SK-N-SH treated with all-trans-retinoic acid at 6 μM for 48 hours (cell line): Measurements from ENCODE around the gene TMEM94.

ENCODE experiments used
- ATAC-seq: fragments of 200-7000 bp; cut with Tn5 transposase; 3 replicates; pipeline ENCODE4 v1.9.1; 2020; ENCODE audit warnings: mild to moderate bottlenecking, moderate library complexity
- ARNTL ChIP-seq: fragments of 450-650 bp; formaldehyde crosslinking; IDR thresholded peaks from 2 replicates; pipeline ENCODE4 v1.5.0; 2020; ENCODE audit warnings: low read depth, mild to moderate bottlenecking, moderate library complexity, borderline replicate concordance
- BACH2 ChIP-seq: fragments of 250-450 bp; sonication (Bioruptor Pico); IDR thresholded peaks from 2 replicates; pipeline ENCODE4 v1.9.0; 2021; ENCODE audit warnings: mild to moderate bottlenecking, borderline replicate concordance
- CSDC2 ChIP-seq: fragments of 250-450 bp; sonication (Bioruptor Pico); IDR thresholded peaks from 2 replicates; pipeline ENCODE4 v1.5.0; 2020; ENCODE audit warnings: mild to moderate bottlenecking, moderate library complexity
- ESRRG ChIP-seq: fragments of 250-450 bp; sonication (Bioruptor Pico); IDR thresholded peaks from 2 replicates; pipeline ENCODE4 v1.6.1; 2021; ENCODE audit warnings: mild to moderate bottlenecking
- GLIS3 ChIP-seq: fragments of 250-450 bp; sonication (Bioruptor Pico); IDR thresholded peaks from 2 replicates; pipeline ENCODE4 v1.5.0; 2020; ENCODE audit warnings: mild to moderate bottlenecking, moderate library complexity
- ISL1 ChIP-seq: fragments of 250-450 bp; sonication (Bioruptor Pico); IDR thresholded peaks from 2 replicates; pipeline ENCODE4 v2.1.2; 2022; ENCODE audit warnings: mild to moderate bottlenecking, moderate library complexity
- OSR1 ChIP-seq: fragments of 250-450 bp; sonication (Bioruptor Pico); IDR thresholded peaks from 2 replicates; pipeline ENCODE4 v1.8.0; 2022; ENCODE audit warnings: moderate library complexity, mild to moderate bottlenecking, inconsistent platforms
- PPARA ChIP-seq: fragments of 250-450 bp; sonication (Bioruptor Pico); IDR thresholded peaks from 2 replicates; pipeline ENCODE4 v1.5.0; 2020; ENCODE audit warnings: mild to moderate bottlenecking, borderline replicate concordance
- RARB ChIP-seq: fragments of 250-450 bp; sonication (Bioruptor Pico); IDR thresholded peaks from 2 replicates; pipeline ENCODE4 v1.8.0; 2021; ENCODE audit warnings: mild to moderate bottlenecking, moderate library complexity
- SNAI2 ChIP-seq: fragments of 250-450 bp; sonication (Bioruptor Pico); IDR thresholded peaks from 2 replicates; pipeline ENCODE4 v1.5.0; 2020; ENCODE audit warnings: mild to moderate bottlenecking, moderate library complexity
- TCF4 ChIP-seq: fragments of 250-450 bp; sonication (Bioruptor Pico); IDR thresholded peaks from 2 replicates; pipeline ENCODE4 v1.8.0; 2021; ENCODE audit warnings: mild to moderate bottlenecking, moderate library complexity, borderline replicate concordance
- TOX ChIP-seq: fragments of 250-450 bp; sonication (Bioruptor Pico); IDR thresholded peaks from 2 replicates; pipeline ENCODE4 v1.8.0; 2021; ENCODE audit warnings: mild to moderate bottlenecking, moderate library complexity, borderline replicate concordance
- ZC3H10 ChIP-seq: fragments of 250-450 bp; sonication (Bioruptor Pico); IDR thresholded peaks from 2 replicates; pipeline ENCODE4 v1.5.1; 2021; ENCODE audit warnings: mild to moderate bottlenecking, moderate library complexity
- ZFP3 ChIP-seq: fragments of 250-450 bp; sonication (Bioruptor Pico); IDR thresholded peaks from 2 replicates; pipeline ENCODE4 v1.5.0; 2020; ENCODE audit warnings: mild to moderate bottlenecking, moderate library complexity
- ZFP30 ChIP-seq: fragments of 450-650 bp; formaldehyde crosslinking; IDR thresholded peaks from 2 replicates; pipeline ENCODE4 v1.5.0; 2022; ENCODE audit warnings: mild to moderate bottlenecking, moderate library complexity
- ZNF565 ChIP-seq: fragments of 450-650 bp; formaldehyde crosslinking; conservative IDR thresholded peaks from 2 replicates; pipeline ENCODE4 v1.5.0; 2020; ENCODE audit warnings: low read depth, mild to moderate bottlenecking, moderate library complexity
- ZNF70 ChIP-seq: fragments of 450-650 bp; formaldehyde crosslinking; IDR thresholded peaks from 2 replicates; pipeline ENCODE4 v1.5.0; 2020; ENCODE audit warnings: mild to moderate bottlenecking, moderate library complexity
- ZNF8 ChIP-seq: fragments of 450-650 bp; formaldehyde crosslinking; IDR thresholded peaks from 2 replicates; pipeline ENCODE4 v1.5.0; 2020; ENCODE audit warnings: mild to moderate bottlenecking, moderate library complexity
- TF ChIP-seq, protein P1 (sequence below): fragments of 250-450 bp; sonication (Bioruptor Pico); IDR thresholded peaks from 2 replicates; pipeline ENCODE4 v1.5.1; 2021; ENCODE audit warnings: mild to moderate bottlenecking, moderate library complexity
- TF ChIP-seq, protein P2 (sequence below): fragments of 250-450 bp; sonication (Bioruptor Pico); IDR thresholded peaks from 2 replicates; pipeline ENCODE4 v1.8.0; 2021; ENCODE audit warnings: low read depth, mild to moderate bottlenecking, moderate library complexity, borderline replicate concordance
- TF ChIP-seq, protein P3 (sequence below): fragments of 250-450 bp; sonication (Bioruptor Pico); IDR thresholded peaks from 2 replicates; pipeline ENCODE4 v1.5.0; 2020; ENCODE audit warnings: mild to moderate bottlenecking, moderate library complexity
- TF ChIP-seq, protein P4 (sequence below): fragments of 250-450 bp; sonication (Bioruptor Pico); IDR thresholded peaks from 2 replicates; pipeline ENCODE4 v1.5.1; 2020; ENCODE audit warnings: low read depth, mild to moderate bottlenecking, moderate library complexity

TMEM94 gene

DNA sequence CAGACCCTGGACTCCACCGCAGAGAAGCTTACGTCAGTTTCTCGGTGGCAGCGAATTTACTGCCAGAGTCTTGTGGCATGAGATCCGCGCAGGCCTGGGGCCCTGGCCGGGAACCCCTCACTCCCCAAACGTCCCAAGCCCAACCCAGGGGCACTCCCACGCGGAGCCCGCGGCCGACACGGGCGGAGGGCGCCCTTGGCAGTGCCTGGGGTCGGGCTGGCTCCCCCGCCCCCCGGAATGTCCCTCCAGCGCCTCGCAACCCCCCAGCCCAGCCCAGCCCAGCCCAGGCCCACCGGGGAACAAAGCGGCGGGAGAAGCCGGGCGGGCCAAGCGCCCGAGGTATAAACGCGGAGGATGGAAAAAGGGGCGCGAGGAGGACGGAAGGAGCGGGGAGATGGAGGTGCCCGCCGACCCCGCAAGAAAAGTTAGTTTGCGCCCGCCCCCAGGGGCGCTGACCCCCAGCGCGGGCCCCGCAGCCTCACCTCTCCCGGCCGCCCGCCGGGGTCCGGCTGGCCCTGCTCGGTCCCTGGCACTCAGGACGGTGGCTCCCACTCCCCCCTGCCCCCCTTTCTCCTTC is 58.6 kb downstream of the TMEM94 start:
- ATAC-seq = peak; percentile 7
- TF ChIP-seq, protein P1, sequence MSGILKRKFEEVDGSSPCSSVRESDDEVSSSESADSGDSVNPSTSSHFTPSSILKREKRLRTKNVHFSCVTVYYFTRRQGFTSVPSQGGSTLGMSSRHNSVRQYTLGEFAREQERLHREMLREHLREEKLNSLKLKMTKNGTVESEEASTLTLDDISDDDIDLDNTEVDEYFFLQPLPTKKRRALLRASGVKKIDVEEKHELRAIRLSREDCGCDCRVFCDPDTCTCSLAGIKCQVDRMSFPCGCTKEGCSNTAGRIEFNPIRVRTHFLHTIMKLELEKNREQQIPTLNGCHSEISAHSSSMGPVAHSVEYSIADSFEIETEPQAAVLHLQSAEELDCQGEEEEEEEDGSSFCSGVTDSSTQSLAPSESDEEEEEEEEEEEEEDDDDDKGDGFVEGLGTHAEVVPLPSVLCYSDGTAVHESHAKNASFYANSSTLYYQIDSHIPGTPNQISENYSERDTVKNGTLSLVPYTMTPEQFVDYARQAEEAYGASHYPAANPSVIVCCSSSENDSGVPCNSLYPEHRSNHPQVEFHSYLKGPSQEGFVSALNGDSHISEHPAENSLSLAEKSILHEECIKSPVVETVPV (CRISPR knock-in tag) = no peak
- TF ChIP-seq CSDC2 (CRISPR knock-in tag) (no peak), ARNTL (no peak), TOX (no peak), ZFP3 (no peak), ESRRG (CRISPR knock-in tag) (no peak), ISL1 (CRISPR knock-in tag) (no peak), ZNF565 (CRISPR knock-in tag) (no peak), OSR1 (CRISPR knock-in tag) (no peak), TCF4 (CRISPR knock-in tag) (no peak), SNAI2 (CRISPR knock-in tag) (no peak), ZNF8 (CRISPR knock-in tag) (no peak), ZNF70 (CRISPR knock-in tag) (no peak), PPARA (CRISPR knock-in tag) (no peak), GLIS3 (CRISPR knock-in tag) (no peak), ZFP30 (CRISPR knock-in tag) (no peak), RARB (CRISPR knock-in tag) (no peak)
- TF ChIP-seq, protein P2, sequence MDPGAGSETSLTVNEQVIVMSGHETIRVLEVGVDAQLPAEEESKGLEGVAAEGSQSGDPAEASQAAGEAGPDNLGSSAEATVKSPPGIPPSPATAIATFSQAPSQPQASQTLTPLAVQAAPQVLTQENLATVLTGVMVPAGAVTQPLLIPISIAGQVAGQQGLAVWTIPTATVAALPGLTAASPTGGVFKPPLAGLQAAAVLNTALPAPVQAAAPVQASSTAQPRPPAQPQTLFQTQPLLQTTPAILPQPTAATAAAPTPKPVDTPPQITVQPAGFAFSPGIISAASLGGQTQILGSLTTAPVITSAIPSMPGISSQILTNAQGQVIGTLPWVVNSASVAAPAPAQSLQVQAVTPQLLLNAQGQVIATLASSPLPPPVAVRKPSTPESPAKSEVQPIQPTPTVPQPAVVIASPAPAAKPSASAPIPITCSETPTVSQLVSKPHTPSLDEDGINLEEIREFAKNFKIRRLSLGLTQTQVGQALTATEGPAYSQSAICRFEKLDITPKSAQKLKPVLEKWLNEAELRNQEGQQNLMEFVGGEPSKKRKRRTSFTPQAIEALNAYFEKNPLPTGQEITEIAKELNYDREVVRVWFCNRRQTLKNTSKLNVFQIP (CRISPR knock-in tag) = no peak
- TF ChIP-seq, protein P3, sequence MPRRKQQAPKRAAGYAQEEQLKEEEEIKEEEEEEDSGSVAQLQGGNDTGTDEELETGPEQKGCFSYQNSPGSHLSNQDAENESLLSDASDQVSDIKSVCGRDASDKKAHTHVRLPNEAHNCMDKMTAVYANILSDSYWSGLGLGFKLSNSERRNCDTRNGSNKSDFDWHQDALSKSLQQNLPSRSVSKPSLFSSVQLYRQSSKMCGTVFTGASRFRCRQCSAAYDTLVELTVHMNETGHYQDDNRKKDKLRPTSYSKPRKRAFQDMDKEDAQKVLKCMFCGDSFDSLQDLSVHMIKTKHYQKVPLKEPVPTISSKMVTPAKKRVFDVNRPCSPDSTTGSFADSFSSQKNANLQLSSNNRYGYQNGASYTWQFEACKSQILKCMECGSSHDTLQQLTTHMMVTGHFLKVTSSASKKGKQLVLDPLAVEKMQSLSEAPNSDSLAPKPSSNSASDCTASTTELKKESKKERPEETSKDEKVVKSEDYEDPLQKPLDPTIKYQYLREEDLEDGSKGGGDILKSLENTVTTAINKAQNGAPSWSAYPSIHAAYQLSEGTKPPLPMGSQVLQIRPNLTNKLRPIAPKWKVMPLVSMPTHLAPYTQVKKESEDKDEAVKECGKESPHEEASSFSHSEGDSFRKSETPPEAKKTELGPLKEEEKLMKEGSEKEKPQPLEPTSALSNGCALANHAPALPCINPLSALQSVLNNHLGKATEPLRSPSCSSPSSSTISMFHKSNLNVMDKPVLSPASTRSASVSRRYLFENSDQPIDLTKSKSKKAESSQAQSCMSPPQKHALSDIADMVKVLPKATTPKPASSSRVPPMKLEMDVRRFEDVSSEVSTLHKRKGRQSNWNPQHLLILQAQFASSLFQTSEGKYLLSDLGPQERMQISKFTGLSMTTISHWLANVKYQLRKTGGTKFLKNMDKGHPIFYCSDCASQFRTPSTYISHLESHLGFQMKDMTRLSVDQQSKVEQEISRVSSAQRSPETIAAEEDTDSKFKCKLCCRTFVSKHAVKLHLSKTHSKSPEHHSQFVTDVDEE = no peak

DNA sequence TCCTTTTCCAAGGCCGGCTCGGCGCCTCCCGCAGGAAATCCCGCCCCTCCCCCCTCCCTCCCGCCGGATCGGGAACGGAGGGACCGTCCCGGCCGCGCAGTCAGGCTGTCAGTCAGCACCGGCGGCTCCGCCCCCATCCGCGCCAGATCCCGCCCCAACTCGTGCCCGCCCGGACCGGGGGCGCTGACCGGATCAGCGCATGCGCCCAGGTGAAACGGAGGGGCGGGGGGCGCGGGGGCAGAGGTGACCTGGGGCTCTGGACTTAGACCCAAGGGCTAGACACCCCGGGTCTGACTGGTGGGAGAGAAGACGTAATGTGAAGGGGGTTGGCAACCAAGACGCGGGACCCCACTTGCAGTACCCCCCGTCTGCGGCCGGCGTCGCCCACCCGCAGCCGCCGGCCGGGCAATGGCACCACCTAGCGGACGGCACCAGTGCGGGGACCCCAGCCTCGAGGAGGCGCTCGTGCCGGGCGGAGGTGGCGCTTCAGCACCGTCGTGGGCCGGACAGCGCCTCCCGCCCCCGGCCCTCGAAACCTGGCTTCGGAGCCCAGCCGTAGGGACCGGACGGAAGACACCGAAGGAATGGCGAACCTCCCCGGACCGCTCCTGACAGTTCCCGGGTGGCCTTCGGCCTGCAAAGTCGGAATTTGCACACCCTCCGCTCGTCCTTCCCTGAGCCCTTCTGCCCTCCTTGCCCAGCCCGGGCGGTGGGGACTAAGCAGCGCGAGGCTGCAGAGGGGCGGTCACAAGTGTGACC is 59.2 kb downstream of the TMEM94 start, which contains the start of gene CASKIN2:
Gene CASKIN2, minus strand, starts transcription at position 42 of the 759 bp plus-strand sequence. CDS start 1,733 bp downstream, outside the sequence.
- ATAC-seq = peak; percentile 82
- TF ChIP-seq ESRRG (CRISPR knock-in tag) (no peak), ZC3H10 (CRISPR knock-in tag) (no peak), SNAI2 (CRISPR knock-in tag) (peak; percentile 84; the same call in 1 of the 2 replicates), PPARA (CRISPR knock-in tag) (no peak), ARNTL (peak; percentile 55; the same call in 1 of the 2 replicates), ZNF70 (CRISPR knock-in tag) (no peak), ISL1 (CRISPR knock-in tag) (no peak), ZNF8 (CRISPR knock-in tag) (0 out of 2 replicates have a peak, but pooled peaks have one; percentile 40), CSDC2 (CRISPR knock-in tag) (peak; percentile 94; the same call in 1 of the 2 replicates), RARB (CRISPR knock-in tag) (no peak), OSR1 (CRISPR knock-in tag) (no peak), TCF4 (CRISPR knock-in tag) (no peak), BACH2 (CRISPR knock-in tag) (no peak), ZNF565 (CRISPR knock-in tag) (no peak), ZFP30 (CRISPR knock-in tag) (peak; percentile 48; the same call in 1 of the 2 replicates), TOX (no peak), ZFP3 (peak; percentile 60)
- TF ChIP-seq, protein P4, sequence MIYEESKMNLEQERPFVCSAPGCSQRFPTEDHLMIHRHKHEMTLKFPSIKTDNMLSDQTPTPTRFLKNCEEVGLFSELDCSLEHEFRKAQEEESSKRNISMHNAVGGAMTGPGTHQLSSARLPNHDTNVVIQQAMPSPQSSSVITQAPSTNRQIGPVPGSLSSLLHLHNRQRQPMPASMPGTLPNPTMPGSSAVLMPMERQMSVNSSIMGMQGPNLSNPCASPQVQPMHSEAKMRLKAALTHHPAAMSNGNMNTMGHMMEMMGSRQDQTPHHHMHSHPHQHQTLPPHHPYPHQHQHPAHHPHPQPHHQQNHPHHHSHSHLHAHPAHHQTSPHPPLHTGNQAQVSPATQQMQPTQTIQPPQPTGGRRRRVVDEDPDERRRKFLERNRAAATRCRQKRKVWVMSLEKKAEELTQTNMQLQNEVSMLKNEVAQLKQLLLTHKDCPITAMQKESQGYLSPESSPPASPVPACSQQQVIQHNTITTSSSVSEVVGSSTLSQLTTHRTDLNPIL (CRISPR knock-in tag) = no peak
- TF ChIP-seq, protein P2 (CRISPR knock-in tag) = no peak
- TF ChIP-seq, protein P1 (CRISPR knock-in tag) = no peak
- TF ChIP-seq, protein P3 = 0 out of 2 replicates have a peak, but pooled peaks have one; percentile 27
